Esophagus squamous epithelium (tissue), 4 donors: ENCODE data around the gene ABCA1.

Source experiments
- CTCF ChIP-seq, 6 experiments: fragments of 450-650 bp in 4 of 6; fragments of 200-600 bp in 2 of 6; sonication (generic) in 2 of 6; IDR thresholded peaks; one replicate each; pipeline ENCODE4 v1.5.1; 2016 to 2019; ENCODE audit warnings: antibody characterized with exemption in 6 of 6, mild to moderate bottlenecking in 4 of 6, moderate library complexity in 4 of 6
- POLR2A ChIP-seq, 4 donors: fragments of 450-650 bp; IDR thresholded peaks; one replicate each; pipeline ENCODE4 v1.6.1; 2017; ENCODE audit warnings: antibody characterized with exemption in 4 of 4, mild to moderate bottlenecking in 4 of 4, moderate library complexity in 3 of 4

- TF ChIP-seq POLR2A (IDR thresholded peaks at IDR 0.05) (no peak), CTCF (IDR thresholded peaks at IDR 0.05) (no peak)
Measured at GRCh38 chr9:104772714-104773510, 155.0 kb downstream of the ABCA1 start.
